ENCODE data around the gene DNM3. TPM values are rescaled to one million over a fixed set of nuclear protein-coding genes. Genes with fewer than 3 reads are reported as not detected.
"Not testable (repeated sequence)": the region's sequence is repeated elsewhere in the genome, so short reads cannot be mapped to it uniquely, and the experiment has no call there.

DNM3 gene
- total RNA-seq, 6 experiments from 2014 or later, result 0.25 to 0.73 (median 0.39) TPM

GRCh38 chr1:171798311-171798710 lies 43.0 kb upstream of the DNM3 start:
- H3K4me3 Mint-ChIP-seq, result no peak overlapping the region
- H3K27ac Mint-ChIP-seq, result no peak overlapping the region
- H3K36me3 Mint-ChIP-seq (ENCODE audit: low read depth), result peaks cover 26% of the 10 kb centered on the region

GRCh38 chr1:171798765-171799164 lies 42.5 kb upstream of the DNM3 start:
- no peak overlapping the region for H3K27ac Mint-ChIP-seq
- no peak for TF ChIP-seq CTCF (IDR thresholded peaks at IDR 0.05)
- H3K27me3 Mint-ChIP-seq (ENCODE audit: insufficient read depth), result peaks cover 2% of the 10 kb centered on the region; the same call in 1 of the 2 replicates
- peaks cover 33% of the 10 kb centered on the region for H3K4me1 Mint-ChIP-seq (ENCODE audit: low read depth)
- H3K9me3 Mint-ChIP-seq, result no peaks in the 10 kb centered on the region
- DNase-seq, result no peak
- H3K4me3 Mint-ChIP-seq, result no peak overlapping the region
- H3K36me3 Mint-ChIP-seq (ENCODE audit: low read depth), result peaks cover 26% of the 10 kb centered on the region

More at GRCh38 chr1:171798311-171798710, 43.0 kb upstream of the DNM3 start:
- Mint-ChIP-seq H3K4me1 (ENCODE audit: low read depth) (peaks cover 37% of the 10 kb centered on the region), H3K9me3 (no peaks in the 10 kb centered on the region), H3K27me3 (ENCODE audit: insufficient read depth) (peaks cover 2% of the 10 kb centered on the region; the same call in 1 of the 2 replicates)
- DNase-seq, result no peak
- no peak for TF ChIP-seq CTCF (IDR thresholded peaks at IDR 0.05)

- peaks cover 2% of the 10 kb centered on the region; the same call in 1 of the 2 replicates for H3K27me3 Mint-ChIP-seq (ENCODE audit: insufficient read depth)
- no peak overlapping the region for H3K4me3 Mint-ChIP-seq
- H3K9me3 Mint-ChIP-seq, result no peaks in the 10 kb centered on the region
- TF ChIP-seq CTCF (IDR thresholded peaks at IDR 0.05), result no peak
- peaks cover 29% of the 10 kb centered on the region for H3K4me1 Mint-ChIP-seq (ENCODE audit: low read depth)
- no peak for DNase-seq
- H3K27ac Mint-ChIP-seq, result no peak overlapping the region
- H3K36me3 Mint-ChIP-seq (ENCODE audit: low read depth), result peaks cover 23% of the 10 kb centered on the region
These were observed 42.1 kb upstream of the DNM3 start for GRCh38 chr1:171799166-171799565.

GRCh38 chr1:171799698-171800097 lies 41.6 kb upstream of the DNM3 start:
- not testable (repeated sequence) for H3K27ac Mint-ChIP-seq; H3K9me3 Mint-ChIP-seq; H3K4me3 Mint-ChIP-seq; H3K27me3 Mint-ChIP-seq (ENCODE audit: insufficient read depth); DNase-seq
- Mint-ChIP-seq H3K4me1 (ENCODE audit: low read depth) (peaks cover 23% of the 10 kb centered on the region), H3K36me3 (ENCODE audit: low read depth) (peaks cover 17% of the 10 kb centered on the region)

- peak; percentile 18; the same call in 1 of the 2 replicates for TF ChIP-seq CTCF (IDR thresholded peaks at IDR 0.05)
- Mint-ChIP-seq H3K4me1 (ENCODE audit: low read depth) (peaks cover 17% of the 10 kb centered on the region), H3K9me3 (no peaks in the 10 kb centered on the region), H3K27ac (no peak overlapping the region; the same call in 1 of the 2 replicates), H3K27me3 (ENCODE audit: insufficient read depth) (peaks cover 2% of the 10 kb centered on the region; the same call in 1 of the 2 replicates), H3K36me3 (ENCODE audit: low read depth) (peaks cover 12% of the 10 kb centered on the region), H3K4me3 (no peak overlapping the region)
- DNase-seq, result no peak
These were observed 41.0 kb upstream of the DNM3 start for GRCh38 chr1:171800342-171800741.

GRCh38 chr1:171800851-171801250 lies 40.4 kb upstream of the DNM3 start:
- H3K27me3 Mint-ChIP-seq (ENCODE audit: insufficient read depth), result peaks cover 2% of the 10 kb centered on the region; the same call in 1 of the 2 replicates
- no peak for DNase-seq
- no peaks in the 10 kb centered on the region for H3K9me3 Mint-ChIP-seq
- TF ChIP-seq CTCF (IDR thresholded peaks at IDR 0.05), result no peak
- H3K4me1 Mint-ChIP-seq (ENCODE audit: low read depth), result peaks cover 15% of the 10 kb centered on the region
- H3K27ac Mint-ChIP-seq, result no peak overlapping the region
- H3K36me3 Mint-ChIP-seq (ENCODE audit: low read depth), result peaks cover 11% of the 10 kb centered on the region
- no peak overlapping the region for H3K4me3 Mint-ChIP-seq

All from HFFc6 (cell line).